GM12892 (cell line): ENCODE measurements around the gene COL4A6.
A peak's percentile ranks its signal among the peaks of the same experiment; 100 is the strongest.

Experiments
- DNase-seq: peaks from one replicate; pipeline ENCODE4 v3.0.0; 2011; ENCODE audit not compliant: insufficient read length
- FAIRE-seq: peaks from 2 replicates; lab custom pipeline; 2011; peaks lifted over from hg19 to GRCh38; lab: Jason Lieb, UNC
- POLR2A ChIP-seq: IDR thresholded peaks from 2 replicates; pipeline ENCODE4 v1.6.1; 2011; ENCODE audit warnings: low read depth, low read length, control low read depth
- POLR2AphosphoS5 ChIP-seq: IDR thresholded peaks from 2 replicates; pipeline ENCODE4 v1.6.1; 2011; ENCODE audit warnings: low read depth, low read length, control low read depth
- TAF1 ChIP-seq: IDR thresholded peaks from 2 replicates; pipeline ENCODE4 v1.6.1; 2011; ENCODE audit warnings: low read depth, mild to moderate bottlenecking, control low read depth, low read length, borderline replicate concordance

Gene COL4A6

GRCh38 chrX:108221301-108221864 is 216.8 kb downstream of the COL4A6 start:
- FAIRE-seq (no peak), DNase-seq (no peak)
- TF ChIP-seq POLR2AphosphoS5 (no peak), TAF1 (no peak), POLR2A (no peak)

- FAIRE-seq = no peak
- no peak for DNase-seq
- TF ChIP-seq POLR2A (no peak), POLR2AphosphoS5 (no peak), TAF1 (no peak)
Measured at GRCh38 chrX:108219949-108220601, 218.1 kb downstream of the COL4A6 start.

GRCh38 chrX:108217876-108218275 is 220.3 kb downstream of the COL4A6 start:
- no peak for DNase-seq

GRCh38 chrX:108216919-108217571 is 221.2 kb downstream of the COL4A6 start:
- no peak for TF ChIP-seq TAF1
- no peak for TF ChIP-seq POLR2AphosphoS5
- no peak for TF ChIP-seq POLR2A
- no peak for FAIRE-seq
- DNase-seq = no peak

More at GRCh38 chrX:108217876-108218275, 220.3 kb downstream of the COL4A6 start:
- no peak for FAIRE-seq
- TF ChIP-seq POLR2A = no peak

GRCh38 chrX:108216405-108216804 is 221.8 kb downstream of the COL4A6 start:
- TF ChIP-seq POLR2A (no peak), POLR2AphosphoS5 (no peak), TAF1 (no peak)
- FAIRE-seq (no peak), DNase-seq (no peak)

GRCh38 chrX:108211301-108211700 is 226.9 kb downstream of the COL4A6 start:
- FAIRE-seq (no peak), DNase-seq (no peak)
- no peak for TF ChIP-seq POLR2AphosphoS5
- no peak for TF ChIP-seq TAF1
- no peak for TF ChIP-seq POLR2A

GRCh38 chrX:108209006-108209554 is 229.1 kb downstream of the COL4A6 start:
- no peak for TF ChIP-seq POLR2A
- no peak for TF ChIP-seq POLR2AphosphoS5
- TF ChIP-seq TAF1 = no peak
- FAIRE-seq (no peak), DNase-seq (no peak)

- FAIRE-seq (no peak), DNase-seq (no peak)
- TF ChIP-seq TAF1 = no peak
- TF ChIP-seq POLR2AphosphoS5 = no peak
- no peak for TF ChIP-seq POLR2A
Measured at GRCh38 chrX:108203540-108203939, 234.7 kb downstream of the COL4A6 start.

- DNase-seq (no peak), FAIRE-seq (peak; percentile 85)
- TF ChIP-seq TAF1 (no peak), POLR2A (no peak), POLR2AphosphoS5 (no peak)
Measured at GRCh38 chrX:108199691-108200090, 238.5 kb downstream of the COL4A6 start.

- DNase-seq (no peak), FAIRE-seq (no peak)
- TF ChIP-seq POLR2AphosphoS5 (no peak), POLR2A (no peak), TAF1 (no peak)
Measured at GRCh38 chrX:108199041-108199440, 239.2 kb downstream of the COL4A6 start.

GRCh38 chrX:108198420-108198819 is 239.8 kb downstream of the COL4A6 start:
- no peak for DNase-seq
- no peak for FAIRE-seq
- TF ChIP-seq POLR2AphosphoS5 = no peak

- no peak for FAIRE-seq
- no peak for TF ChIP-seq POLR2AphosphoS5
- no peak for TF ChIP-seq POLR2A
- no peak for TF ChIP-seq TAF1
- DNase-seq = no peak
Measured at GRCh38 chrX:108186811-108187210, 251.4 kb downstream of the COL4A6 start.
